Measurements from ENCODE around the gene POGLUT2.
"Not testable (repeated sequence)": the region's sequence is repeated elsewhere in the genome, so short reads cannot be mapped to it uniquely, and the experiment has no call there.

POGLUT2 gene

DNA sequence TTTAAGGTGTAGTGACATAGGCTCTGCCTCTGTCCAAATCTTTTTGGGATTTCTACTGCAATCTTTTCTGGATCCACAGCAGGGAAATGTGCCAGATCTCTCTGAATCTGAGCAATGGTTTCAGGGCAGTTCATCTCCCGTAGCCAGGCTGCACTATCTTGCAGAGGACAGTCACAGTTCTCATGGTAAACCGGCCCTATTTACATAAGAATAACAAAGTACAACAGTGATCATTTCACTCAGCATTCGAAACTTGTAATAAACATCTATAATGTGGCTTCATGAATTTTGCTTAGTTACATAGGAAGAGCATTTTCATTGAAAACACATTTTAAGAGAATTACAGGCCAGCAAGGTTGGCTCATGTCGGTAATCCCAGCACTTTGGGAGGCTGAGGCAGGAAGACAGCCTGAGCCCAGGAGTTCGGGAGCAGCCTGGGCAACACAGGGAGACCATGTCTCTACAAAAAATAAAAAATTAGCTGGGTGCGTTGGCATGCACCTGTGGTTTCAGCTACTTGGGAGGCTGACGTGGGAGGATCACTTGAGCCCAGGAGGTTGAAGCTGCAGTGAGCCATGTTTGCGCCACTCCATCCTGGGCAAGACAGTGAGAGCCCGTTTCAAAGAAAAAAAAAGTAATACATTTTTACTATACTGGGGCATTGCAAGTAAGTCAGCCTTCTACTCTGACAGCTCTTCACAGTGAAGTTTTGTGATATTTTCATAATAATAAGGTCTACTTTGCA is 5.0 kb downstream of the POGLUT2 start:
- no peak overlapping the region for H3K4me3 ChIP-seq (ENCODE audit: low read depth, low read length)
- no peak for DNase-seq (ENCODE audit: low read depth)
- in situ Hi-C loops (cut with HindIII; ENCODE audit: low sequenced_read_pairs), result no loop called here
- TF ChIP-seq, protein P1, sequence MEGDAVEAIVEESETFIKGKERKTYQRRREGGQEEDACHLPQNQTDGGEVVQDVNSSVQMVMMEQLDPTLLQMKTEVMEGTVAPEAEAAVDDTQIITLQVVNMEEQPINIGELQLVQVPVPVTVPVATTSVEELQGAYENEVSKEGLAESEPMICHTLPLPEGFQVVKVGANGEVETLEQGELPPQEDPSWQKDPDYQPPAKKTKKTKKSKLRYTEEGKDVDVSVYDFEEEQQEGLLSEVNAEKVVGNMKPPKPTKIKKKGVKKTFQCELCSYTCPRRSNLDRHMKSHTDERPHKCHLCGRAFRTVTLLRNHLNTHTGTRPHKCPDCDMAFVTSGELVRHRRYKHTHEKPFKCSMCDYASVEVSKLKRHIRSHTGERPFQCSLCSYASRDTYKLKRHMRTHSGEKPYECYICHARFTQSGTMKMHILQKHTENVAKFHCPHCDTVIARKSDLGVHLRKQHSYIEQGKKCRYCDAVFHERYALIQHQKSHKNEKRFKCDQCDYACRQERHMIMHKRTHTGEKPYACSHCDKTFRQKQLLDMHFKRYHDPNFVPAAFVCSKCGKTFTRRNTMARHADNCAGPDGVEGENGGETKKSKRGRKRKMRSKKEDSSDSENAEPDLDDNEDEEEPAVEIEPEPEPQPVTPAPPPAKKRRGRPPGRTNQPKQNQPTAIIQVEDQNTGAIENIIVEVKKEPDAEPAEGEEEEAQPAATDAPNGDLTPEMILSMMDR (IDR thresholded peaks at IDR 0.05; ENCODE audit: low read depth, low read length, missing control alignments), result no peak

DNA sequence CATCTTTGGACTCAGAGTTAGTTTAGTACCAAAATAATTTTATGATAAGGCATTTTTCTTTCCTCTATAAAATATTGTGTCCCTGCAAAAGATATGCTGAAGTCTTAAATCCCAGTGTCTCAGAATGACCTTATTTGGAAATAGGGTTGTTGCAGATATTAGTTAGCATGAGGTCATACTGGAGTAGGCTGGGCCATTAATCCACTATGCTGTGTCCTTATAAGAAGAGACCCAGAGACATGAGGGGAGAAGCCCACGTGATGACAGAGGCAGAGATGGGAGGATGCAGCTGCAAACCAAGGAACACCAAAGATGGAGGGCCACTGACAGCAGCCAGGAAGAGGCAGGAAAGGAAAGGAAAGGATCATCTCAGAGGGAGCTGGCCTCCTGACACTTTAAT is 6.4 kb downstream of the POGLUT2 start:
- no peak overlapping the region for H3K4me3 ChIP-seq (ENCODE audit: low read depth, low read length)
- DNase-seq (ENCODE audit: low read depth), result no peak
- in situ Hi-C loops (cut with HindIII; ENCODE audit: low sequenced_read_pairs), result no loop called here
- TF ChIP-seq, protein P1 (IDR thresholded peaks at IDR 0.05; ENCODE audit: low read depth, low read length, missing control alignments), result no peak

DNA sequence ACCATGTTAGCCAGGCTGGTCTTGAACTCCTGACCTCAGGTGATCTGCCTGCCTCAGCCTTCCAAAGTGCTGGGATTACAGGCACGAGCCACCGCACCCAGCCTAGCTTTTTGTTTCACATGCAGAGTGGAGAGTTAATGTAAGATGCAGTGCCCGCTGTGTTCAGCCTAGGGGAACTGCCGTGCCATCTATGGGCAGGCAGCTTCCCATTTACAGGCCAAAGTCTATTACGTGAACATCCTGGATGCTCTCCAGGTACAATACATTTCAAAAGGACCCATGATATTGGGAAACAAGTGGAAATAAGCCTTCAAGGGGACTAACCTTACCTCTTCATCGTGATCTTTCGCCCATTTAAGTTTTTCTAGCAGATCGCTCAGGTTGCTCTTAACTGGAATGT is 10.1 kb downstream of the POGLUT2 start:
- in situ Hi-C loops (cut with HindIII; ENCODE audit: low sequenced_read_pairs), result no loop called here
- TF ChIP-seq, protein P1 (IDR thresholded peaks at IDR 0.05; ENCODE audit: low read depth, low read length, missing control alignments), result no peak
- no peak overlapping the region for H3K4me3 ChIP-seq (ENCODE audit: low read depth, low read length)
- DNase-seq (ENCODE audit: low read depth), result no peak

DNA sequence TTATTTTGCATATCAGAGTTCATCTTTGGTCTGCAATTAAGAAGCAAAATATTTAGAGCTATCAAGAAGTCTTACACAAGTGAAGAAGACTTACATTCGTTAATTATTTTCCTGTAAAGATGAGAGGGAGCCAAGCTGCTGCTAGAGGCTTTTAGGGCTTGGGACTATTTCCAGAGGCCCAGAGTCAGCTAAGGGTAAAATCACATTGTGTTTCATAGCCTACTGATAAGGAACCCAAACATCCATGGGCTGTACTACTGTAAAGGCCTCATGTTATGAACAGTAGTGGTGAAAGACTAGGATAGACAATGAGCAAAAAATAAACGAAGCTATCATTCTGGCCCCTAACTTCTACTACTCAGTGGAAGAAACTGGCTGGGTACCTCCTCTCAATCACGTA is 14.3 kb downstream of the POGLUT2 start:
- in situ Hi-C loops (cut with HindIII; ENCODE audit: low sequenced_read_pairs), result no loop called here
- no peak overlapping the region for H3K4me3 ChIP-seq (ENCODE audit: low read depth, low read length)
- DNase-seq (ENCODE audit: low read depth), result no peak
- TF ChIP-seq, protein P1 (IDR thresholded peaks at IDR 0.05; ENCODE audit: low read depth, low read length, missing control alignments), result no peak

DNA sequence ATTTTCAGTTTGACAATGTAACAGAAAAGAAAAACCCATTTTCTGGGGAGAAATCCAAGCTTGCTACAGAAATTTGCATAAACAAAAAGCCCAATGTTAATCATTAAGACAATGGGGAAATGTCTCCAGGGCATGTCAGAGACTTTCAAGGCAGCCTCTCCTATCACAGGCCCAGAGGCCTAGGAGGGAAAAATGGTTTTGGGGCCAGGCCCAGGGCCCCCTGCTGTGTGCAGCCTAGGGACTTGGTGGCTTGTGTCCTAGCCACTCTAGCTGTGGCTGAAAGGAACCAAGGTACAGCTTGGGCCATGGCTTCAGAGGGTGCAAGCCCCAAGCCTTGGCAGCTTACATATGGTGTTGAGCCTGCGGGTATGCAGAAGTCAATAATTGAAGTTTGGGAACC is 17.2 kb downstream of the POGLUT2 start:
- H3K4me3 ChIP-seq (ENCODE audit: low read depth, low read length), result no peak overlapping the region
- DNase-seq (ENCODE audit: low read depth), result no peak
- in situ Hi-C loops (cut with HindIII; ENCODE audit: low sequenced_read_pairs), result no loop called here
- TF ChIP-seq, protein P1 (IDR thresholded peaks at IDR 0.05; ENCODE audit: low read depth, low read length, missing control alignments), result no peak

DNA sequence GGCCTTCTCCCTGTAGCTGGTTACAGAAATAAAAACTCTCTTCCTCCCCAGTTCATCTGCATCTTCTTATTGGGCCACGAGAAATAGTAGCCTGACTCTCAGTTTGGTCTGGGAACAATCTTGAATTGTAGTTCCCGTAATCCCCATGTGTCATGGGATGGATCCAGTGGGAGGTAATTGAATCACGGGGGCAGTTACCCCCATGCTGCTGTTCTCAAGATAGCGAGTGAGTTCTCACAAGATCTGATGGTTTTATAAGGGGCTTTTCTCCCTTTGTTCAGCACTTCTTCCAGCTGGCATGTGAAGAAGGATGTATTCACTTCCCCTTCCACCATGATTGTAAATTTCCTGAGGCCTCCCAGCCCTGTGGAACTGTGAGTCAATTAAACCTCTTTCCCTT is 18.1 kb downstream of the POGLUT2 start:
- DNase-seq (ENCODE audit: low read depth); H3K4me3 ChIP-seq (ENCODE audit: low read depth, low read length); in situ Hi-C loops (cut with HindIII; ENCODE audit: low sequenced_read_pairs): not testable (repeated sequence)

DNA sequence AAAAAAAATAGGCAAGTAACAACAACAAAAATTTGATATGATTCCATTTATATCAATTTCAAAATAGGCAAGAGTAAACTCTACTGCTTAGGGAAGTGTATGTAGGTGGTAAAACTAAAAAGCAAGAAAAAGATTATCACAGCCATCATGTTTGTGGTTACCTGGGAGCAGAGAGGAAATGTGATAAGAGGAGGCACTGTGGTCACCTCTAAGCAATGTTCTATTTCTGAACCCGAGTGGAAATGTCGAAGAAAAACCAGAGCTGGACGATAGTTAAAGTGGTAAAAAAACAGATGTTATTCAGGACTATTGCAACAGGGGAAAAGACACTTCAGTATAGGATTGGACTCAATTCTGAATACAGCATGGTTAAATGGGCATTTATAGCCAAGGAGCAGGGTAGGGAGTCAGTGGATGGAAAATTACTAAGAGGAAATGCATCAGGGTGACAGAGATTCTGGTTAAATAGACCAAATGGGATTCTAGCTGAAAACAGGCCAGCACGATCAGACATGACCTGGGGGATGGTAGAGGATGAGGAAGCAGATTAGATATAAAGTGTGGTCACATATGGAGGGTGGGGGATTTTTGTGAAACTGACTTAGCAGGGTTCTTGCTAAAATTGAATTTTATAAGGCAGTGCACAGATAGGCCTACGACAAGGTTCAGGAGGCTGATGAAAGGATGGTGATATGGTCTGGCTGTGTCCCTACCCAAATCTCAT is 19.2 kb downstream of the POGLUT2 start:
- H3K4me3 ChIP-seq (ENCODE audit: low read depth, low read length), result no peak overlapping the region

More for the DNA sequence above, 19.2 kb downstream of the POGLUT2 start:
- no peak for DNase-seq (ENCODE audit: low read depth)
- in situ Hi-C loops (cut with HindIII; ENCODE audit: low sequenced_read_pairs), result no loop called here
- TF ChIP-seq, protein P1 (IDR thresholded peaks at IDR 0.05; ENCODE audit: low read depth, low read length, missing control alignments), result no peak

Data from astrocyte of the cerebellum (primary cell).